Kidney (tissue), 14 donors: Measurements from ENCODE around the gene CMIP. TPM values are rescaled to one million over a fixed set of nuclear protein-coding genes. Genes with fewer than 3 reads are reported as not detected.
A peak's percentile ranks its signal among the peaks of the same experiment; 100 is the strongest.

Experiments
- DNase-seq, 5 donors: peaks; one replicate each; pipeline ENCODE4 v3.0.0-alpha.2; 2013 to 2020
- FAIRE-seq: peaks from 2 replicates; lab custom pipeline; 2012; peaks lifted over from hg19 to GRCh38; lab: Jason Lieb, UNC
- H3K27ac ChIP-seq, 2 donors: one replicate each; pipeline ENCODE4 v1.7.0; 2013; ENCODE audit warnings: low read depth in 2 of 2, low read length in 2 of 2, inconsistent platforms in 1 of 2
- H3K27me3 ChIP-seq: one replicate; pipeline ENCODE4 v1.7.1; 2013; ENCODE audit warnings: low read length, inconsistent platforms; ENCODE audit not compliant: control insufficient read depth, insufficient read depth
- H3K36me3 ChIP-seq, 3 donors: one replicate each; pipeline versions ENCODE4 v1.7.0 to v1.7.1; 2013; ENCODE audit warnings: low read length in 3 of 3, control low read depth in 1 of 3, inconsistent platforms in 1 of 3; ENCODE audit not compliant: insufficient read depth in 3 of 3, control insufficient read depth in 2 of 3
- H3K4me1 ChIP-seq, 3 donors: one replicate each; pipeline versions ENCODE4 v1.7.0 to v1.7.1; 2013; ENCODE audit warnings: low read length in 3 of 3, inconsistent platforms in 1 of 3, low read depth in 1 of 3; ENCODE audit not compliant: control insufficient read depth in 2 of 3, insufficient read depth in 2 of 3
- H3K4me3 ChIP-seq, 3 donors: one replicate each; pipeline versions ENCODE4 v1.7.0 to v1.8.1; 2013; ENCODE audit warnings: low read length in 3 of 3, control low read depth in 1 of 3, inconsistent platforms in 1 of 3
- H3K9ac ChIP-seq, 3 donors: one replicate each; pipeline versions ENCODE4 v1.7.0 to v1.7.1; 2013; ENCODE audit warnings: low read length in 3 of 3, control low read depth in 1 of 3, inconsistent platforms in 1 of 3
- H3K9me3 ChIP-seq, 3 donors: one replicate each; pipeline versions ENCODE4 v1.7.0 to v1.7.1; 2013; ENCODE audit warnings: low read length in 3 of 3, control low read depth in 1 of 3, inconsistent platforms in 1 of 3; ENCODE audit not compliant: control insufficient read depth in 2 of 3, insufficient read depth in 1 of 3
- CTCF ChIP-seq: IDR thresholded peaks from 3 replicates; pipeline ENCODE4 v1.5.1; 2012; ENCODE audit warnings: mild to moderate bottlenecking, moderate library complexity, borderline replicate concordance; ENCODE audit not compliant: insufficient read depth; ENCODE audit errors: extremely low read depth
- intact Hi-C: fragments of 100-400 bp; cut with DNase I; formaldehyde crosslinking; loops from one replicate; pipeline ENCODE4 v1.11.1; 2022
- polyA plus RNA-seq: library from polyadenylated mRNA; stranded (reverse); fragments of 350-450 nt; fragmentation: Illumina TruSeq; extraction: RNeasy Lipid Tissue Mini Kit (QIAGEN cat#74804); gene quantifications from one replicate; pipeline ENCODE4 v1.2.3, GENCODE V29; 2014; ENCODE audit warnings: low read depth, low replicate concordance; ENCODE audit not compliant: insufficient read depth
- total RNA-seq: library from RNA; stranded (reverse); fragmentation: NEBNext Ultra II Directional; extraction: Animal tissue kit (Norgen Biotek cat#: 25700); gene quantifications from one replicate; pipeline ENCODE4 v1.2.1, GENCODE V29; 2021
- donor health status: control.
- donor health status: control.
- donor health status: control.
- donor health status: control.
- donor health status: control.
- donor health status: DM: yes; HTN: yes; CAD: no.
- donor health status: Normal renal cell carcinoma (clear cell type).

Gene CMIP
- total and polyA plus RNA-seq, 2 donors from 2014 or later = 16.6 to 65.7 TPM

- Histone ChIP-seq H3K9ac (no peak overlapping the region), H3K27ac (no peak overlapping the region), H3K4me1 (peaks cover 0 to 17% (median 16%) of the 10 kb centered on the region in 3 donors), H3K36me3 (peaks cover 0 to 5% (median 1%) of the 10 kb centered on the region in 3 donors), H3K4me3 (no peak overlapping the region), H3K27me3 (no peaks in the 10 kb centered on the region), H3K9me3 (no peaks in the 10 kb centered on the region)
- no peak for TF ChIP-seq CTCF
- DNase-seq (peak in 1 of 5 donors; percentile 8), FAIRE-seq (no peak)
- intact Hi-C loops = no loop called here
These were observed 158.2 kb downstream of the CMIP start for GRCh38 chr16:81602792-81603191.

- Histone ChIP-seq H3K36me3 (peaks cover 0 to 16% (median 3%) of the 10 kb centered on the region in 3 donors), H3K4me3 (no peak overlapping the region), H3K9ac (no peak overlapping the region), H3K27ac (no peak overlapping the region), H3K27me3 (no peaks in the 10 kb centered on the region), H3K9me3 (no peaks in the 10 kb centered on the region), H3K4me1 (peaks cover 0 to 17% (median 15%) of the 10 kb centered on the region in 3 donors)
- TF ChIP-seq CTCF = no peak
- intact Hi-C loops = no loop called here
- DNase-seq (no peak), FAIRE-seq (no peak)
These were observed 160.4 kb downstream of the CMIP start for GRCh38 chr16:81604960-81605383.

- H3K9me3 ChIP-seq = no peaks in the 10 kb centered on the region
- peaks cover 0 to 16% (median 3%) of the 10 kb centered on the region in 3 donors for H3K36me3 ChIP-seq
- DNase-seq = no peak
- intact Hi-C loops = no loop called here
- H3K4me3 ChIP-seq = no peak overlapping the region
- peaks cover 0 to 11% (median 10%) of the 10 kb centered on the region in 3 donors for H3K4me1 ChIP-seq
- H3K9ac ChIP-seq = no peak overlapping the region
- no peaks in the 10 kb centered on the region for H3K27me3 ChIP-seq
- TF ChIP-seq CTCF = no peak
- no peak overlapping the region for H3K27ac ChIP-seq
- no peak for FAIRE-seq
These were observed 161.4 kb downstream of the CMIP start for GRCh38 chr16:81606039-81606438.

DNA sequence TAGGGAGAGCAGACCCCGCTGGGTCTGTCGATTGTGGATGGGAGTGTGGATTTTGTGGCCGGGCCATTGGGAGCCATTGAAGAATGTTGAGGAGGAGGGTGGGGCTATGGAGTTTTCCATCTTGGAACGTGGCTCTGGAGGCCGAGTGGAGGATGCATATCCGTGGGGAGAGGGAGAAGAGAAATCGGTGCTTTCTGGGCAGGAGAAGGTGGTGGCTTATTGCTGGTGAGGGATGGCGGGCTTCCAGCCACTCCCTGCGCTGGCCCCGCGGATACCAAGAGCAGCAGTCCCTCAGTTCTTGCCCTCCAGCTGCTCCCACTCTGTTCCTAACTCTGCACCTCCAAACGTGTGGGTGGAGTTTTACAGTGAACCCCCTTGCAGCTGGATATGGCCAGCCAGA lies 162.4 kb downstream of the CMIP start:
- H3K9ac ChIP-seq = no peak overlapping the region
- peaks cover 0 to 16% (median 3%) of the 10 kb centered on the region in 3 donors for H3K36me3 ChIP-seq
- H3K4me3 ChIP-seq = no peak overlapping the region
- peaks cover 0 to 7% (median under 1%) of the 10 kb centered on the region in 3 donors for H3K4me1 ChIP-seq
- FAIRE-seq (no peak), DNase-seq (no peak)
- intact Hi-C loops = no loop called here
- H3K27me3 ChIP-seq = no peaks in the 10 kb centered on the region
- no peak overlapping the region for H3K27ac ChIP-seq
- no peaks in the 10 kb centered on the region for H3K9me3 ChIP-seq
- no peak for TF ChIP-seq CTCF
